ENCODE data around the gene UBE3D.

DNA sequence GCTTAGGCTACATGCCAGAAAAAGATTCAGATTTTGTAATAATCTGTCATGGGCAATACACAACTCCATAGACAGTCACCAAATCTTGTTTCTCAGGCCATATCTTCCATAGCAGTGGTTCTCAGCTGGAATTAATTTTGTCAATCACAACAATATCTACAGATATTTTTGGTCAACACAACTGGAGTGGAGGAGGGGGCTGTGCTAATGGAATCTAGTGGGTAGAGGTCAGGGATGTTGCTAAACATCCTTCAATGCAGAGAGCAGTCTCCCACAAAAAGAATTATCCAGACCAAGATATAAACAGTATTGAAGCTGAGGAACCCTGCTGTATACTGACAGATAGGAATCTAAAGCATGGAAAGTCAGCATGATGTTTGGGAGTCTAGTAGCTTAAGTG lies 174.6 kb downstream of the UBE3D start:
- TF ChIP-seq, protein P1, sequence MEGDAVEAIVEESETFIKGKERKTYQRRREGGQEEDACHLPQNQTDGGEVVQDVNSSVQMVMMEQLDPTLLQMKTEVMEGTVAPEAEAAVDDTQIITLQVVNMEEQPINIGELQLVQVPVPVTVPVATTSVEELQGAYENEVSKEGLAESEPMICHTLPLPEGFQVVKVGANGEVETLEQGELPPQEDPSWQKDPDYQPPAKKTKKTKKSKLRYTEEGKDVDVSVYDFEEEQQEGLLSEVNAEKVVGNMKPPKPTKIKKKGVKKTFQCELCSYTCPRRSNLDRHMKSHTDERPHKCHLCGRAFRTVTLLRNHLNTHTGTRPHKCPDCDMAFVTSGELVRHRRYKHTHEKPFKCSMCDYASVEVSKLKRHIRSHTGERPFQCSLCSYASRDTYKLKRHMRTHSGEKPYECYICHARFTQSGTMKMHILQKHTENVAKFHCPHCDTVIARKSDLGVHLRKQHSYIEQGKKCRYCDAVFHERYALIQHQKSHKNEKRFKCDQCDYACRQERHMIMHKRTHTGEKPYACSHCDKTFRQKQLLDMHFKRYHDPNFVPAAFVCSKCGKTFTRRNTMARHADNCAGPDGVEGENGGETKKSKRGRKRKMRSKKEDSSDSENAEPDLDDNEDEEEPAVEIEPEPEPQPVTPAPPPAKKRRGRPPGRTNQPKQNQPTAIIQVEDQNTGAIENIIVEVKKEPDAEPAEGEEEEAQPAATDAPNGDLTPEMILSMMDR (conservative IDR thresholded peaks at IDR 0.05; ENCODE audit: low read depth, low read length) = no peak
- TF ChIP-seq RFX5 (IDR thresholded peaks at IDR 0.05; ENCODE audit: low read depth, low read length) (no peak), MXI1 (IDR thresholded peaks at IDR 0.05; ENCODE audit: borderline replicate concordance, low read depth, low read length) (no peak), RAD21 (IDR thresholded peaks at IDR 0.05; ENCODE audit: low read length) (no peak), POLR2A (IDR thresholded peaks at IDR 0.05; ENCODE audit: low read depth, low read length) (no peak), RCOR1 (IDR thresholded peaks at IDR 0.05; ENCODE audit: insufficient replicate concordance, low read length) (no peak), NFE2L2 (IDR thresholded peaks at IDR 0.05; ENCODE audit: low read depth, low read length) (no peak), FOS (IDR thresholded peaks at IDR 0.05; ENCODE audit: low read depth, low read length) (no peak)
- TF ChIP-seq, protein P2, sequence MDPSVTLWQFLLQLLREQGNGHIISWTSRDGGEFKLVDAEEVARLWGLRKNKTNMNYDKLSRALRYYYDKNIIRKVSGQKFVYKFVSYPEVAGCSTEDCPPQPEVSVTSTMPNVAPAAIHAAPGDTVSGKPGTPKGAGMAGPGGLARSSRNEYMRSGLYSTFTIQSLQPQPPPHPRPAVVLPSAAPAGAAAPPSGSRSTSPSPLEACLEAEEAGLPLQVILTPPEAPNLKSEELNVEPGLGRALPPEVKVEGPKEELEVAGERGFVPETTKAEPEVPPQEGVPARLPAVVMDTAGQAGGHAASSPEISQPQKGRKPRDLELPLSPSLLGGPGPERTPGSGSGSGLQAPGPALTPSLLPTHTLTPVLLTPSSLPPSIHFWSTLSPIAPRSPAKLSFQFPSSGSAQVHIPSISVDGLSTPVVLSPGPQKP (IDR thresholded peaks at IDR 0.05; ENCODE audit: borderline replicate concordance, low read depth, low read length) = no peak

Measured in IMR-90 (cell line).